GM18868 (cell line): Measurements from ENCODE around the gene MAP4K4.

Experiments used
- ATAC-seq: cut with Tn5 transposase; IDR thresholded peaks from one replicate; pipeline ENCODE4 v1.9.1; 2021; ENCODE audit warnings: mild to moderate bottlenecking, moderate library complexity; ENCODE audit not compliant: unreplicated experiment

The MAP4K4 gene

GRCh38 chr2:101697124-101698013 lies at the start of gene MAP4K4:
Gene MAP4K4 (plus strand): TSS chr2:101697707. CDS start chr2:101698081, 374 bp downstream.
- peak; percentile 63 for ATAC-seq

GRCh38 chr2:101653469-101653868 lies 44.0 kb upstream of the MAP4K4 start:
- no peak for ATAC-seq

- ATAC-seq = no peak
Observed at GRCh38 chr2:101655702-101656422, 41.6 kb upstream of the MAP4K4 start.

- no peak for ATAC-seq
Observed at GRCh38 chr2:101657787-101658186, 39.7 kb upstream of the MAP4K4 start.

GRCh38 chr2:101658387-101658786 lies 39.1 kb upstream of the MAP4K4 start:
- ATAC-seq = no peak

- ATAC-seq = no peak
Observed at GRCh38 chr2:101665312-101665711, 32.2 kb upstream of the MAP4K4 start.

- no peak for ATAC-seq
Observed at GRCh38 chr2:101667823-101668222, 29.7 kb upstream of the MAP4K4 start.

- no peak for ATAC-seq
Observed at GRCh38 chr2:101672047-101672446, 25.5 kb upstream of the MAP4K4 start.

GRCh38 chr2:101673920-101674319 lies 23.6 kb upstream of the MAP4K4 start:
- no peak for ATAC-seq

- peak; percentile 64 for ATAC-seq
Observed at GRCh38 chr2:101675512-101675911, 22.0 kb upstream of the MAP4K4 start.

GRCh38 chr2:101676674-101677073 lies 20.8 kb upstream of the MAP4K4 start:
- no peak for ATAC-seq

- ATAC-seq = no peak
Observed at GRCh38 chr2:101677658-101678057, 19.8 kb upstream of the MAP4K4 start.

- ATAC-seq = no peak
Observed at GRCh38 chr2:101678379-101678778, 19.1 kb upstream of the MAP4K4 start.

GRCh38 chr2:101679037-101679726 lies 18.3 kb upstream of the MAP4K4 start:
- ATAC-seq = no peak

GRCh38 chr2:101679801-101680487 lies 17.6 kb upstream of the MAP4K4 start:
- ATAC-seq = no peak

GRCh38 chr2:101682311-101682710 lies 15.2 kb upstream of the MAP4K4 start:
- no peak for ATAC-seq

GRCh38 chr2:101684313-101684712 lies 13.2 kb upstream of the MAP4K4 start:
- ATAC-seq = no peak

GRCh38 chr2:101688261-101688660 lies 9.2 kb upstream of the MAP4K4 start:
- no peak for ATAC-seq

- ATAC-seq = no peak
Observed at GRCh38 chr2:101689114-101689825, 8.2 kb upstream of the MAP4K4 start.

GRCh38 chr2:101690547-101691152 lies 6.9 kb upstream of the MAP4K4 start:
- no peak for ATAC-seq
